Sigmoid colon (tissue), 4 donors: ENCODE measurements around the gene PTH1R.

Source experiments
- CTCF ChIP-seq, 4 experiments: fragments of 450-650 bp in 3 of 4; fragments of 200-600 bp in 1 of 4; IDR thresholded peaks; one replicate each; pipeline ENCODE4 v1.5.1; 2016 to 2019; ENCODE audit warnings: antibody characterized with exemption in 4 of 4, mild to moderate bottlenecking in 3 of 4, moderate library complexity in 2 of 4
- POLR2A ChIP-seq, 2 donors: fragments of 450-650 bp; IDR thresholded peaks; one replicate each; pipeline ENCODE4 v1.6.1; 2016; ENCODE audit warnings: antibody characterized with exemption in 2 of 2, mild to moderate bottlenecking in 2 of 2, moderate library complexity in 2 of 2
- POLR2AphosphoS5 ChIP-seq, 4 donors: sonication (generic); formaldehyde crosslinking; IDR thresholded peaks; one replicate each; pipeline ENCODE4 v1.6.1; 2017; ENCODE audit warnings: antibody characterized with exemption in 4 of 4

GRCh38 chr3:46882377-46883053 is 5.0 kb downstream of the PTH1R start:
- no peak for TF ChIP-seq CTCF (IDR thresholded peaks at IDR 0.05)
- TF ChIP-seq POLR2AphosphoS5 (IDR thresholded peaks at IDR 0.05), result peak in 1 of 4 donors; percentile 6
- TF ChIP-seq POLR2A (IDR thresholded peaks at IDR 0.05), result no peak
